Measurements from ENCODE around the gene DENND1B.

DNA sequence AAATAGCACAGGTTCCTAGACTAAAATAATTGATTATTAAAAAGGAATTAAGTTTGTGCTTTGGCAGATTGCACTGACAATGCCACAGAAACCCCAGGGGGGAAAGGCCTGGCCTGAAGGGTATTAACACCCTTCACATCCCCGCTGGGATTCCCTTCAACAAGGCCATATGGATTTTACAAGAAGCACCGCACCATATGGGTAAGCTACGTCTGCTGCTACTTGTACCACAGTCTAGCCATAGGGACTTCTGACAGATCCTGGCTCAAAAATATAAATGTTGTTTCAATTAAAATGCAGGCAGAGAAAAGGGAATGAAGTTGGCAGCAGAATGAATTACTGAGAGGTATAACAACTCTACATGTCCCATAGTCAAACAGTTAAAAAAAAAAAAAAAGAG lies 101.0 kb downstream of the DENND1B start:
- TF ChIP-seq EZH2 (IDR thresholded peaks at IDR 0.05; ENCODE audit: low read length, missing control alignments) = no peak
- TF ChIP-seq, protein P1, sequence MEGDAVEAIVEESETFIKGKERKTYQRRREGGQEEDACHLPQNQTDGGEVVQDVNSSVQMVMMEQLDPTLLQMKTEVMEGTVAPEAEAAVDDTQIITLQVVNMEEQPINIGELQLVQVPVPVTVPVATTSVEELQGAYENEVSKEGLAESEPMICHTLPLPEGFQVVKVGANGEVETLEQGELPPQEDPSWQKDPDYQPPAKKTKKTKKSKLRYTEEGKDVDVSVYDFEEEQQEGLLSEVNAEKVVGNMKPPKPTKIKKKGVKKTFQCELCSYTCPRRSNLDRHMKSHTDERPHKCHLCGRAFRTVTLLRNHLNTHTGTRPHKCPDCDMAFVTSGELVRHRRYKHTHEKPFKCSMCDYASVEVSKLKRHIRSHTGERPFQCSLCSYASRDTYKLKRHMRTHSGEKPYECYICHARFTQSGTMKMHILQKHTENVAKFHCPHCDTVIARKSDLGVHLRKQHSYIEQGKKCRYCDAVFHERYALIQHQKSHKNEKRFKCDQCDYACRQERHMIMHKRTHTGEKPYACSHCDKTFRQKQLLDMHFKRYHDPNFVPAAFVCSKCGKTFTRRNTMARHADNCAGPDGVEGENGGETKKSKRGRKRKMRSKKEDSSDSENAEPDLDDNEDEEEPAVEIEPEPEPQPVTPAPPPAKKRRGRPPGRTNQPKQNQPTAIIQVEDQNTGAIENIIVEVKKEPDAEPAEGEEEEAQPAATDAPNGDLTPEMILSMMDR (conservative IDR thresholded peaks at IDR 0.05 in 1 of 2, IDR thresholded peaks at IDR 0.05 in 1 of 2; ENCODE audit: low read depth in 1 of 2, low read length in 2 of 2) = no peak

Measured in fibroblast of lung (primary cell).